Coronary artery (tissue), 2 donors: ENCODE data around the gene FHIT.
"Not testable (repeated sequence)": the region's sequence is repeated elsewhere in the genome, so short reads cannot be mapped to it uniquely, and the experiment has no call there.

Source experiments
- DNase-seq: peaks from one replicate; pipeline ENCODE4 v3.0.0-alpha.2; 2017; ENCODE audit warnings: low spot score
- H3K27ac ChIP-seq, 2 donors: fragments of 200-600 bp; sonication (generic); one replicate each; pipeline ENCODE4 v1.5.1; 2016 to 2019
- H3K4me3 ChIP-seq: fragments of 200-600 bp; sonication (generic); 2 replicates; pipeline ENCODE4 v1.5.1; 2016; ENCODE audit warnings: mild to moderate bottlenecking, moderate library complexity
- CTCF ChIP-seq: fragments of 200-600 bp; sonication (generic); IDR thresholded peaks from one replicate; pipeline ENCODE4 v1.5.1; 2019; ENCODE audit warnings: antibody characterized with exemption

FHIT gene

GRCh38 chr3:60890226-60890625 lies 361.0 kb downstream of the FHIT start:
- DNase-seq, result no peak
- no peak overlapping the region for H3K4me3 ChIP-seq
- no peak overlapping the region for H3K27ac ChIP-seq
- no peak for TF ChIP-seq CTCF

DNA sequence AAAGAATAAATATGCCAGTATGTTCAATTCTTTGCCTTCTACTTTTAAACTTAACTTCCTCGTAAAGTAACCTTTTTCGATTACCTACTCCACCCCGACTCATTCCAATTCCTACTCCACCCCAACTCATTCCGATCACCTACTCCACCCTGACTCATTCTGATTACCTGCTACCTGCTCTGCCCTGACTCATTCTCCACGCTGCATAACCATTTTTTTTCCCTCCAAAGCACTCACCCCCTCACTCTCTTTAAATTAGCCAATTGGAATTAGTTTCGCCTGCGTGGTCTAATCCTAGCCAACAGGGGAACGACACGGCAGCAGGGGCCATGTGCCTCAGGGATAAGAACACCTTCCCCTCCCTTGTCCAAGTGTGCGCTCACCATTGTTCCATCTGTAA lies 362.3 kb downstream of the FHIT start:
- DNase-seq, H3K27ac ChIP-seq, H3K4me3 ChIP-seq: not testable (repeated sequence)

DNA sequence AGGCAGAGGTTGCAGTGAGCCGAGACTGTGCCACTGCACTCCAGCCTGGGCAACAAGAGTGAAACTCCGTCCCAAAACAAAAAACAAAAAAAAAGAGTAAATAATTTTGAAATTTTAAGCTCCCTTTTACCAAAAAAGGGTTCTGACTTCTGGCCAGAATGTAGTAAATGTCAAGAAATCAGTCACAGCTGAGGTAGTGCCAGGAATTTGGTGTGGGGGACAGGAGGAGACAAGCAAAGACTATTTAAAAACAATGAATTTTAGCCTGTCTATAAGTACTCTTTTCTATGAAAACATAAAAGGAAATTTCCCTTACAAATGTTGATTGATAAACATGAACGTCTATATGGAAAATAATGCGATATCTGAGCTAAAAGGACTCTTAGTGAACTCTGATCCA lies 363.7 kb downstream of the FHIT start:
- DNase-seq, result no peak
- Histone ChIP-seq H3K27ac (no peak overlapping the region), H3K4me3 (no peak overlapping the region)
- TF ChIP-seq CTCF, result no peak

DNA sequence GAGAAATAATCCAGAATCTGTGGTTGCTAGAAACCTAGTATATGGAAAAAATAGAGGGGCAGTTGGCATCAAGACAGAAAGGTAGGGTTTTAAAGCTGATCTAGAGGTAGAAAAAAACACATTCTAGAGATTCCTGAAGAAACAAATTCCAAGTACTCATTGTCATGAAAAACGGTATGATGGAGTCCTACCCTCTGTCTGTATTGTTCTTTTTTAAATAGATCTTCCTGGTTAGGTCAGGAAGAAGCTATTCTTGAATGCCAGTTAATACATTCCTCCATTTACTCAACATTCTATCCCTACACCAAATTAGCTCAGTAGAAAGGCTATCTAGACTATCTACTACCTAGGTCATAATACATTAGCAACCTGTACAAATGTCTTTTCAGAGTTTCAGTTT lies 364.7 kb downstream of the FHIT start:
- no peak for TF ChIP-seq CTCF
- no peak overlapping the region for H3K4me3 ChIP-seq
- no peak overlapping the region for H3K27ac ChIP-seq
- DNase-seq, result no peak

GRCh38 chr3:60884005-60884404 lies 367.2 kb downstream of the FHIT start:
- Histone ChIP-seq H3K4me3 (no peak overlapping the region), H3K27ac (no peak overlapping the region)
- no peak for DNase-seq
- no peak for TF ChIP-seq CTCF

DNA sequence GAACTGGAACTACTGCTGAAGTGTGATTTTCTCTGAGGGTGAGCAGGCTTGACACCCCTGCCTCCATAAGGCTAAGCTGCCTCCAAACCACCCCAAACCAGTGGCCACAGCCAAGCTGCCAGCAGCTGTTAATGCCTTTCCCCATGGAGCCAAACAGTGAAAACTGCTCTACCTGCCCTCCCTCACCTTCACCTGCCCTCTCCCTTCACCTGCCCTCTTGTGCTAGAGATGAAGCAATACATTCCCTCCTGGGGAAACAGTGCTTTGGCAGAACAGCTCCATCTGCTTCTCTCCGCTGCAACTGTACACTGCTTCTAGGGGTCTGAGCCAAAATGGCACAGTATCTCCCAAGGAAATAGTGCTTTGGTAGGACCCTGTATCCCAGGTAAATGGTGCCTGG lies 374.1 kb downstream of the FHIT start:
- Histone ChIP-seq H3K4me3 (no peak overlapping the region), H3K27ac (no peak overlapping the region)
- no peak for DNase-seq
- no peak for TF ChIP-seq CTCF

- TF ChIP-seq CTCF, result no peak
- no peak overlapping the region for H3K4me3 ChIP-seq
- H3K27ac ChIP-seq, result no peak overlapping the region
- DNase-seq, result no peak
Measured at GRCh38 chr3:60870396-60870795, 380.9 kb downstream of the FHIT start.

- Histone ChIP-seq H3K4me3 (no peak overlapping the region), H3K27ac (no peak overlapping the region)
- DNase-seq, result no peak
- TF ChIP-seq CTCF, result no peak
Measured at GRCh38 chr3:60867200-60867599, 384.1 kb downstream of the FHIT start.
